ENCODE measurements around the gene MUTYH.
A peak's percentile ranks its signal among the peaks of the same experiment; 100 is the strongest.

The MUTYH gene

DNA sequence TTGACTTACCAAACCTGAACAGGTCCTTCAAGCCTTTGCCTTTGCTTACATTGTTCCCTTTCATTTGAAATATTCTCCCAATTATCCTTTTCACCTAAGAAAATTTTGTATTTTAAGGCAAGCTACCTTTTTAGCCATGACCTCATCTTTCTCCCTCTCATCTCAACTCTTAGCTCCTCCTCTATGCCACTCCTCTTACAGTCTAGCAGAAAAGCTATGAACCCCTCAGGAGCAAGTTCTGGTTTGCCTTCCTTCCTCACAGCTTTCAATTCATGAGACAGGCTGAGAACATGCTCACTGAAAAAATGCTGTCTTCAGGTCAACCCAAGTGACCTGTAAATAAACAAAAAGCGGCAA lies 8.3 kb upstream of the MUTYH start:
- DNase-seq, result no peak

DNA sequence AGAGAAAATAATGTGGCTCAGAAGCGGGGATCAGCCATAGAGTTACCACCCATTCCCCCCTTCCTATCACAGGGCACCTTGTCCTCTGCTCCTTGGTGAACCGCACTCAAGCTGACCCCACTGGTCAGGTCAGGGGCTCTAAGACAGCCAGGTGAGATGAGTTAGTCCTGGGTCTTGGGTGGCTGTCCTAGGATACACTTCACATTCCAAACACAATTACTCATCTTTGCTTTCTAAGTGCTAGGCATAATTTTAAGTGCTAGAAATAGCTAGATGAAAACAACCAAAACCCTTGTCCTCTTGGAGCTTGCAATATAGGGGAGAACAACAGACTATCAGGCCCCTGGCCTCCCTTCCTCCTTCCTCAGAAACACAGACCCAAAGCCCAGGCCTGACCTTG lies 7.8 kb upstream of the MUTYH start:
- DNase-seq, result no peak

DNA sequence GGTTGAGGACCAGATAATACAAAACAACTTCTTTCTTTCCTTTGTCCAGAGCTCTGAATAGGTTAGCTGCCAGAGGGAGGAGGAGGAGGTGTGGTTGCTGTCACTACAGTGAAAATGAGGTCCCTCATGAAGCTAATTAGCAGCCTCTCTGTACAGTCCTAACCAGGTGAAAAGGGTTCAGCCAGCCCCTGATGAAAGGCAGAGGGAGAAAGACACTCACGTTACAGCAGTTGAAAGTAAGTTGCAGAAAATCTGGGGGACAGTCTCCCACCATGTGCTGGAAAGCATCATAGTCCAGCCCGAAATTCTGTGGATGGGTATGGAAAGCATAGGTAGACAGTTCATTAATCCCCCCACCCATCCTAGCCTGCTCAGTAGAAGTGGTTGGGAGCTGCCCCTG lies 6.2 kb upstream of the MUTYH start:
- no peak for DNase-seq

DNA sequence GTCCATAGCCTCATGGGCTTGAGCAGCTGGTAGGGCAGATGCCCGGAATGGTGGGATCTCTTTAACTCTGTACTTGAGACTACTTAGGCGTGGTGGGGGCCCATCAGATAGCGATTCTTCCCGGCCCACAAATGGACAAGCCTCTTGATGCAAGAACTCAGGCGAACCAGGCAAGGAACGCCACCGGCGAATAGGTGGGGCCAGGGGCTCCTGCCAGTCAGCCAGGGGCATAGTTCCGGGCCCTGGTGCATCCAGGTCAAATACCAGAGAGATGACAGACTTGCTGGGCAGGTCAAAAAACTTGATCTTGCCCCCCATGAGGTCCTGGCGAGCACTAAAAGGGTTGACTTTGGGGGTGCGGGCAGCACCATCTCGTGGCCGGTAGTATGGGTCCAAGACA lies 4.8 kb upstream of the MUTYH start:
- DNase-seq, result no peak

DNA sequence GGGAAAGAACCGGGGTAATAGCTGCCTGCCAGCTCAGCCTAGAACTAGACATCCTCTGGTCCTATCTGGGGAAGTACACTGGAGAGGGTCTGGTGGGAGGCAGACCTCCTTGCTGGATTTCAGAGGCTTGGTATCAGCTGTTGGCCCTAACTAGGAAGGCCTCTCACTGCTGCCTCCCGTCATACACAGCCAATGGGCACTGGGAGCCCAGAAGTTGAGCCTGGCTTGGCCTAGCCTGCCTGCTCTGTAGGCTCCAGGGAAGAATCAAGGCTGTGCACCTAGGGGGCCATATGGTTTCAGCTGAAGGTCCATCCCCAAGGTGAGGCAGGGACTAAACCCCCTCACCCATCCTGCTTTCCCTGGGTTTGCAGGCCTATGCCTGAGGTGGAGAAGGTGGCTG lies 4.3 kb upstream of the MUTYH start:
- no peak for DNase-seq

DNA sequence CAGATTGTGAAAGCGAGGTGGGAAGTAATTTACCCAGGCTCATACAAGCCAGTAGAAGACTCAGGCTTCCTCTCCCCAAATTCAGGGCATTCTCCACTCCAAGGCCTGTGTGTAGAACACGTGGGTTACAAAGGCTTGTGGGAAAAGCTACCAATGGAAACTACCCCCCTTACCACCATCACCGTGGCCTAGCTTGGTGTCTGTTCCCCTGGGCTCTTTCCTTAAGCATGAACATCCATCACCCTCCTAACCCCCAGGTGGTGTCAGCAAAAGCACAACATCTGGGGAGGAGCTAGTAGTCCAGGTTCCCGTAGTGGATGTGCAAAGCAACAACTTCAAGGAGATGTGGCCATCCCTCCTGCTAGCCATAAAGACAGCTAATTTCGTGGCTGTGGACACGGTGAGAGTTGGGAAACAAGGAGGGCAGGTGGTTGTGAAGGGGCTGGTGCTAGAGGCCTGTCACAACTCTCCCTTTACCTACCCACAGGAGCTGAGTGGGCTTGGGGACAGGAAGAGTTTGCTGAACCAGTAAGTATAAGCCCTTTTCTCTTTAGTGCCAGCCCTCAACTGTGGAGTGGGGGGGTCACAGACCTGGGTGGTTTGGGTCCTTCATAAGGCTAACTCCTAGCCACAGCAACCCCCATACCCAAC lies 701 bp upstream of the MUTYH start:
- no peak for DNase-seq

DNA sequence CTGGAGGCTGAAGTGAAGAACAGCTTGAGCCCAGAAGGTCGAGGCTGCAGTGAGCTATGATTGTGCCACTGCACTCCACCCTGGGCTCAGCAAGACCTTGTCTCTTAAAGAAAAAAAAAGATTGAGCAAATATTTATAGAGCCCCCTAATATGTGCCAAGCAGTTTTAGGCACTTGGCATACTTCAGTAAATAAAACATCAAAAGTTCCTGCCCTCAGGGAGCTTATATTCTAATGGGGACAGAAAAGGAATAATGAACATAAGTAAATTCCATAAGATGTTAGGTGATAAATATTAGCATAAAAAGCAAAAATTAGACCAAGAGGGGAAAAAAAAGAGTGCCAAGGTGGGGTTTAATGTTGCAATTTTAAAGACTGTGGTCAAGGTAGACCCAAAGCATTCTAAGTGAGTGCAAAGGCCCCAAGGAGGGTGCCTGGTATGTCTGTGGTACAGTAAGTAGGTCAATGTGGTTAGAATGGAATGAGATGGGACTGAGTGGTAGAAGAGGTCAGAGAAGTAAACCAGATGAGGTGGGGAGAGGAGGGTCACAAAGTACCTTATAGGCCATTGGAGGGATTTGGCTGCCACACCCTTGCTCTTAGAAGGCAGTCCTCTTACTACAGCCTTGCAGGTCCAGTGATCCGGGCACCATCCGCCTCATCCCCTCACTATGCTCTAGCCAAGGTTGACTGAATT lies 2.5 kb downstream of the MUTYH start:
- no peak for DNase-seq

DNA sequence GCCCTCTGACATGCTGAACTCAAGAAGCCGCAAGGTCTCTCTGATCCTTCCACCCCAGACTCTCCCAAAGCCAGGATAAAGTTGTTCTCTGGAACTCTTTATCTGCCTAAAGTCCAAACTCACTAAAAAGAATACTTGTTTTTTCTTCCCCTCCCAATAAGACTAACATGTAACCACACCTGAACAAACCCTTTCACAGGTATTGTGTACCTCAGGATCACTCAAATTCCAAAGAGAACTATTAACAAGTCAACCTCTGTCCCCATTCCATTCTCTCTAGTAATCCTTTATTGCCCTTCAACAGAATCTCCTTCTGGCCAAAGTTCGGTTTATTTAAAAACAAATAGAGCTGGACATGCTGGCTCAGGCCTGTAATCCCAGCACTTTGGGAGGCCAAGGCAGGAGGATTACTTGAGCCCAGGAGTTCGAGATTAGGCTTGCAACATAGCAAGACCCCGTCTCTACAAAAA lies 4.3 kb downstream of the MUTYH start:
- no peak for DNase-seq

DNA sequence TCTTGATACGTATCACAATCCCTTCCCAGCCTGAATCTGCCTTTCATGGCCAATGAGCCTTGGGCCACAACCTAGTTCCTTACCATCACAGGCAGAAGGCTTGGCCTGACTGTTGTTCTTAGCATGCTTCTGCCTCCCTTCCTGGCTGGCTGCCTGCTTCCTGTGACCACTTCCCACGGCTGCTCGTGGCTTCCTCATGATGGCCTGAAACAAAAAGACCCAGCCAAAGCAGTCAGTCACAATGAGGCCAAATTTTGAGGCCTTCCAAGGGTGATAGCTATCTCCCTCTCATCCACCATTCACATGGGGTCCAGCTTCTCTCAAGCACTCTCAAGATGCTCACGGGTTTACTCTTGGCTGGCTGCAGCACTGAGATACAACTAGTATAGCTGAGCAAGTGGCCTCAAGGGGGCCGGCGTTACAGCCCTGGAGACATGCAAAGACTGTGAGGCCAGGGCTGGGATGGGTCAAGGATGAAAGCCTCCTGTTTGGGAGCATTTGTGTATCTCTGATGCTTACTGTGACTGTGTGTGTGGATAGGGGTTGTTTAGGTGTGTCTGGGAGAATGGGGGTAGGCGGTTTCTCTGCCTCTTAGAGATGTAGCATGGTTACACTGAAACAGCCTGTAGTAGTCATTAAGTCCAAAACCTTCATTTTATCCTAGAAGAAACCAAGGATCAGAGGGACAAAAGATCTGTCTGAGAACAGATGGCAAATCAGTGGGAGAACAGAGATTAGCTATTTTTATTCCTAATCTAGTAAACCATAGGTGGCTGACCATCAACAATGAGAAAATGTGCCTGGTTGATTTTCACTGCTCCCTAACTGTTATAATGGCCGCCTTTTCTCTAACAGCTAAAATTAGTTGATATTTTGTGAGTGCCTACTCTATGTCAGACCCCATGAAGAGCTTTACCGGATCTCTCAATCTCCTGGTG lies 5.7 kb downstream of the MUTYH start:
- DNase-seq, result no peak

DNA sequence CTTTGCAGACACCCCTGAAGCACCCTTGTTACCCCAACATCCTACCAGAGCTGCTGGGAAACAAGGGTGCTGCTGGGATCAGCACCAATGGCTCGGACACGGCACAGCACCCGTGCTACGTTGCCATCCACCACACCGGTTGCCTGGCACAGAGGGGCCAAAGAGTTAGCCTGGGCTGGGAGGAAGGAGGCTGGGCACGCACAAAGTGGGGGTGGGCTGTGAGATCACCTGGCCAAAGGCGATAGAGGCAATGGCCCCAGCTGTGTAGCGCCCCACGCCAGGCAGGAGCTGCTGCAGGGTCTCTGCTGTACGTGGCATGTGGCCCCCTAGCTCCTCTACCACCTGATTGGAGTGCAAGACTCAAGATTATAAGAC lies 7.9 kb downstream of the MUTYH start:
- DNase-seq, result no peak

DNA sequence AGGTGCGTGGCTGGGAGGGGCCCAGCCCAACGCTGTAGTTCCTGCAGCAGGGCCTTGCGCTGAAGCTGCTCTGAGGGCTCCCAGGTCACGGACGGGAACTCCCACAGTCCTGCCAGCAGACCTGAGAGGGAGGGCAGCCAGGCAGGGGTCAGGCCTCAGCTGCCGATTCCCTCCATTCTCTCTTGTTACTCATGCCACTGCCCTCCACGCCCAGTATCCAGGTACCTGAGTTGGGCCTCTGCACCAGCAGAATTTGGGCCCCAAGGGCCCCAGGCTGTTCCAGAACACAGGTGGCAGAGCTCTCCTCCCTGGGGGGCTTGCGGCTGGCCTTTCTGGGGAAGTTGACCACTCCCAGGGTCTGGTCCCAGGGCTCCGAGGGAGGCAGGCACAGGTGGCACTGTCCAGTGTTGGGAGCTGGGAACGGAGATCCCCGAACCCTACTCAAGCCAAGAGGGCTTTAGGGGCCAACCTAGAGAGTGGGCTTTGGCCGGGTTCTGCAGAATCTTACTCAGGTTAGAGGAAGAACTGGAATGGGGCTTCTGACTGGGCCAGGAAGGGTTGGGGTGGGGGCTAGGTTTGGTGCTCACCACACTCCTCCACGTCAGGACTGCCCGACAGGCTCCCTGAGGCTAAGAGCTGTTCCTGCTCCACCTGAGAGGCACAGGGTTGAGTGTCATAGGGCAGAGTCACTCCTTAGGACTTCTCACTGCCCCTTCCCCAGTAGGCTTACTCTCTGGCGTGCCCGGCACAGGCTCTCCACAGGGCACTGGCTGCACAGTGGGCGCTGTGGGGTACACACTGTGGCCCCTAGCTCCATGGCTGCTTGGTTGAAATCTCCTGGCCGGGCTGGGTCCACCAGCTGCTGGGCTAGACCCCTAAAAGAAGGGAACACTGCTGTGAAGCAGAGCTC lies 8.5 kb downstream of the MUTYH start:
- DNase-seq, result no peak

DNA sequence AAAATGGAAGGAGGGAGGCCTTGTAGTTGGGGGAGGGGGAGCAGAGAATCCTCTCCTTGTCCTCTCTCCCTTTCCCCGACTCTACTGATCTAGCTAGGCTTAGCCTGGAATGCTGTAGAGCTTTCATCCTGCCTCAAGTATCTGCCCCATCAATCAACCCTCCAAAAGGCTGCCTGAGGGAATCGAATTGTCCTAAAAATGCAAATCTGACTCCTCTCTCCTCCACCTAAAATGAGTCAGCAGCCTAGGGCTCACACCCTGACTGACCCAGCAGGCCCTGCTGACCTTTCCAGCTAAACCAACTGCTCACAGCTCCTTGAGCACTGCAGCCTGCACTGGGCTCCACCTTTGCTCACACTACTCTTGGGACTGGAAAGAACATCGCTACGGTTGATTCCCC lies 10.8 kb downstream of the MUTYH start:
- no peak for DNase-seq

DNA sequence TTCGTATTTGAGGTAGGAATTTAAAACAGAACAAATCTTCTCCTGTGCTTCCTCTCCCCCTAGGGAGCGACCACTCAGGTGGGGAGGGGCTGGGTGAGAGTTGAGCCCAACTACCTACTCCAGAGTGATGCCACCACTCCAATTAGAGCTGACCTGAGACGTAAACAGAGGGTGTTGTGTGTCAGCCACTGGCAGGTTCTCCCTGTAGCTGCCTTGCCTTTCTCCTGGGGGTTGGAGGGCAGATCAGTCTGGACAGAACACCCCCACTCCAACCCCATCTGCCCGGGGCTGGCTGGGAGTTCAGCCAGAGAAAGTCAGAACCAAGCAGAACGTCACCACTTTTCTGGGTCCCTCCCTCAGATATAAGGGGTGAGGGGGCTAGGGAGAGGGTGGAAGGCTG lies 11.6 kb downstream of the MUTYH start:
- no peak for DNase-seq

DNA sequence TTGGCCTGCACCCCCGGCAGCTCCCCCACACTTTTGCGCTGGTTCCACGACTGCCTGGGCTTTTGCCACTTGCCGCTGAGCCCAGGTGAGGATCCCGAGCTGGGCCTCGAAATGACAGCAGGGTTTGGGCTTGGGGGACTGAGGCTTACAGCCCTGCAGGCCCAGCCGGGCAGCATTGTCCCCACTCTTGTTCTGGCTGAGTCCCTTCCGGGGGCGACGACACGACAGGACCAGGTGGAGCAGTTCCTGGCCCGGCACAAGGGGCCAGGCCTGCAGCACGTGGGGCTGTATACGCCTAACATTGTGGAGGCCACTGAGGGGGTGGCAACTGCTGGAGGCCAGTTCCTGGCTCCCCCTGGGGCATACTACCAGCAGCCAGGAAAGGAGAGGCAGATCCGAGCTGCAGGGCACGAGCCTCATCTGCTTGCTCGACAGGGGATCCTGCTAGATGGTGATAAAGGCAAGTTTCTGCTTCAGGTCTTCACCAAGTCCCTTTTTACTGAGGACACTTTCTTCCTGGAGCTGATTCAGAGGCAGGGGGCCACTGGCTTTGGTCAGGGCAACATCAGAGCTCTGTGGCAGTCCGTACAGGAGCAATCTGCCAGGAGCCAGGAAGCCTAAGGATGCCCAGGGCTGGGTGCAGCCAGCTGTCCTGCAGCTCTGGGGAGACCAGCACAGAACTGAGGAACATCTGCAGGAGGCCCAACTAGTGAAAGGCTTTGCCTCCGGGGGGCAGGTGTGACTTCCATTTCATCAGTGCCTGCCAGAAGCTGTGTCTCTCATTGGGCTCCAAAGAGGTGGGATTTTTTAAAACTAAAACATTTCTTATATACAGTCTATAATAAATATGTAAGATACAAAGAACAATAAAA lies 12.4 kb downstream of the MUTYH start:
- peak; percentile 19 for DNase-seq

DNA sequence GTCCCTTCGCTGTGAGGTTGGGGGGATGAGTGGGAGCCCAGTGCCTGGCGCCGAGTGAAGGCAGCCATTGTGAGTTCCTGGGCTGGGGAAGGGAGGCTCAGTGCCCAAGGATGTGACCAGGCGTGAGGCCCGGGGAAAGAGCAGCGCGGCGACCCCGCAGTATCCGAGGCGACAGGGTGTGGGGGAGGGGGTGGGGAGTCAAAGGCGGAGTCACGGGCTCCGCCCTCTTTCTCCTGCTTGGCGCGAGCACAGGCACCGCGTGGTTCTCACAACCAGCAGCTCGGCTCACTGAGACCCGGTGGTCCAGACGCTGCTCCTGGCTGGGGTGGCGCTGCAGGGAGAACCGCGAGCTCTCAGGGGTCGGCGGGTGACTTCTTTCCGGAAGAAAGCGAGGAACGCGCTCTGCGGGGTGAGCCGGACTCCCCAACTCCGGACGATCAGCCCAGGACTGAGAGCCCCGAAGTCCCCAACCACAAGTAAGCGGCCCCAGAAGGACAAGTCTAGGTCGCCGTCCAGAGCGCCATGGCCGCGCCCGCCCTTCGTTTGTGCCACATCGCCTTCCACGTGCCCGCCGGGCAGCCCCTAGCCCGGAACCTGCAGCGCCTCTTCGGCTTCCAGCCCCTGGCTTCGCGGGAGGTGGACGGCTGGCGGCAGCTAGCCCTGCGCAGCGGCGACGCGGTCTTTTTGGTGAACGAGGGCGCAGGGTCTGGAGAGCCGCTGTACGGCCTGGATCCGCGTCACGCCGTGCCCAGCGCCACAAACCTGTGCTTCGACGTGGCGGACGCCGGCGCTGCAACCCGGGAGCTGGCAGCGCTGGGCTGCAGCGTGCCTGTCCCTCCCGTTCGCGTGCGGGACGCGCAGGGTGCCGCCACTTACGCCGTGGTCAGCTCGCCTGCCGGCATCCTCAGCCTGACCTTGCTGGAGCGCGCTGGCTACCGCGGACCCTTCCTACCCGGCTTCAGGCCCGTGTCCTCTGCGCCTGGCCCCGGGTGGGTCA lies 13.3 kb downstream of the MUTYH start, which contains the start of gene HPDL:
HPDL (plus strand) TSS at position 269 of the 997 bp plus-strand sequence; CDS start at position 523, 254 bp downstream.
- peak; percentile 60 for DNase-seq

DNA sequence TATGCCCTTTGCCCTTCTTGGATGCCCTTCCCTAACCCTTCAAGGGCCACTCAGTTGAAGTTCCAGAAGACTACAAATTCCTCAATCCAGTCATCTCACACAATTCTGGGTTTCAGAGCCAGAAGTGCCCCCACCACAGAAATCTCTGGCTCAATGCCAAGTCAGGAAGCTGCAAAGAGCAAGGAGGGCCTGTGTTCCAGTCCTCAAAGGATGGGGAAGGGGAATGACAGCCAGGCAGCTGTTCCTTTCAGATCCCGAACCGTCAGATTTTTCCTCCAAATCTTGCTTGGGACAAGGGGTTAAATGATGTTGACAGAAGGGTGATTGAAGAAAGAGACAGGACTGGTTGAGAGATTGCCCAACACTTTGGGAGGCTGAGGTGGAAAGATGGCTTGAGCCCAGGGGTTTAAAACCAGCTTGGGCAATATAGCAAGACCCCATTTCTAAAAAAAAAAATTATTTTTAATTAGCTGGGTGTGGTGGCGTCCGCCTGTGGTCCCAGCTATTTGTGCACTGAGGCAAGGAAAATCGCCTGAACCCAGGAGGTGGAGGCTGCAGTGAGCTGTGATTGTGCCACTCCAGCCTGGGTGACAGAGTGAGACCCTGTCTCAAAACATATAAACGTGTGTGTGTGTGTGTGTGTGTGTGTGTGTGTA lies 14.3 kb downstream of the MUTYH start:
- DNase-seq, result no peak

DNA sequence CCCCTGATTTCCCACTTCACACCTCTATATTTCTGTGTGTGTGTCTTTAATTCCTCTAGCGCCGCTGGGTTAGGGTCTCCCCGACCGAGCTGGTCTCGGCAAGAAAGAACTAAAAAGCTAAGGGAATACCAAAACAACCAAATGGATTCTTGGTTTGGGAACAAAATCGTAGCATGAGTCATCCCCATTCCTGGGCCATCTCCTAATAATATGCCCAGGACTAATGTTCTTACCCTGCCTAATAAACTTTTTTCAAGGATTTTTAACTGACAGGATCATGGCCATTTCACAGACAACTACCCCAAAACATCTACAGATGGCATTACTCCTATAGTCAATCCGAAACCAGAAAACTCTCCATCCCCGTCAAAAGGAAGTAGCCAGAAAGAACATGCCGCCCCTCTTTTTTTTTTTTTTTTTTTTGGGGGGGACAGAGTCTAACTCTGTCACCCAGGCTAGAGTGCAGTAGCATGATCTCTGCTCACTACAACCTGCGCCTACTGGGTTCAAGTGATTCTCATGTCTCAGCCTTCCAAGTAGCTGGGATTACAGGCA lies 17.7 kb downstream of the MUTYH start:
- no peak for DNase-seq

DNA sequence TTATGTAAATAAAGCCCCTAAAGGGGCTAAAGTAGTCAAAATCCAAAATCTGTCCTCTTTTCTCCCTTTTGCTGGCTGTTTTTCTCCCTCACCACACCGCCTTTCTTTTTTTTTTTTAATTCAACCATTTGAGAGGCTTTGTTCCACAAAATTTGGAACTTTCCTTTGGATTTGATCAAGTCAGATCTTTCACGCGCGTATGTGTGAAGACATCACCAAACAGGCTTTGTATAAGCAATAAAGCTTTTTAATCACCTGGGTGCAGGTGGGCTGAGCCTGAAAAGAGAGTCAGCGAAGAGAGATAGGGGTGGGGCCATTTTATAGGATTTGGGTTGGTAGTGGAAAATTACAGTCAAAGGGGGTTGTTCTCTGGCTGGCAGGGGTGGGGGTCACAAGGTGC lies 18.8 kb downstream of the MUTYH start:
- no peak for DNase-seq

DNA sequence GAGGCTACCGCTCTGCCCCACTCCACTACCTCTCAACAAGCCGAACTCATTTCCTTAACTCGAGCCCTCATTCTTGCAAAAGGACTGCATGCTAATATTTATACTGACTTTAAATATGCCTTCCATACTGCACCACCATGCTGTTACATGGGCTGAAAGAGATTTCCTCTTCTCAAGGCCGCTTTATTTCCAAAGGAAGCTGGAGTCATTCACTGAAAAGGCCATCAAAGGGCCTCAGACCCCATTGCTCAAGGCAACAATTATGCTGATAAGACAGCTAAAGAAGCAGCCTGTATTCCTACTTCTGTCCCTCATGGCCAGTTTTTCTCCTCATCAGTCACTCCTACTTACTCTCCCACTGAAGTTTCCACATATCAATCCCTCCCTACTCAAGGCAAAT lies 20.5 kb downstream of the MUTYH start:
- no peak for DNase-seq
